GM13976 (cell line): Measurements from ENCODE around the gene PRSS53.

Source experiments
- DNase-seq: peaks from one replicate; pipeline ENCODE4 v3.0.0; 2012; ENCODE audit warnings: low spot score
- CTCF ChIP-seq: IDR thresholded peaks from 2 replicates; pipeline ENCODE4 v1.5.1; 2012; ENCODE audit warnings: borderline replicate concordance, mild to moderate bottlenecking; ENCODE audit not compliant: insufficient read depth; ENCODE audit errors: extremely low read depth, missing control alignments, control extremely low read depth
- in situ Hi-C: fragments of 300-500 bp; cut with MboI; formaldehyde crosslinking; loops from one replicate; pipeline ENCODE4 v1.12.0; 2022; ENCODE audit warnings: low sequenced_read_pairs, mixed read lengths, inconsistent platforms; ENCODE audit not compliant: unreplicated experiment

PRSS53 gene

GRCh38 chr16:31073970-31074813 lies 14.6 kb downstream of the PRSS53 start, which contains the start of the genes ZNF646 and ZNF668:
Gene ZNF646 (plus strand): TSS chr16:31074422. CDS start chr16:31076325, 1,903 bp downstream.
Gene ZNF668 (minus strand): TSS chr16:31074240. CDS start chr16:31064459, 9,781 bp downstream.
- in situ Hi-C loops: no loop called here
- TF ChIP-seq CTCF: no peak
- DNase-seq: peak; percentile 95

DNA sequence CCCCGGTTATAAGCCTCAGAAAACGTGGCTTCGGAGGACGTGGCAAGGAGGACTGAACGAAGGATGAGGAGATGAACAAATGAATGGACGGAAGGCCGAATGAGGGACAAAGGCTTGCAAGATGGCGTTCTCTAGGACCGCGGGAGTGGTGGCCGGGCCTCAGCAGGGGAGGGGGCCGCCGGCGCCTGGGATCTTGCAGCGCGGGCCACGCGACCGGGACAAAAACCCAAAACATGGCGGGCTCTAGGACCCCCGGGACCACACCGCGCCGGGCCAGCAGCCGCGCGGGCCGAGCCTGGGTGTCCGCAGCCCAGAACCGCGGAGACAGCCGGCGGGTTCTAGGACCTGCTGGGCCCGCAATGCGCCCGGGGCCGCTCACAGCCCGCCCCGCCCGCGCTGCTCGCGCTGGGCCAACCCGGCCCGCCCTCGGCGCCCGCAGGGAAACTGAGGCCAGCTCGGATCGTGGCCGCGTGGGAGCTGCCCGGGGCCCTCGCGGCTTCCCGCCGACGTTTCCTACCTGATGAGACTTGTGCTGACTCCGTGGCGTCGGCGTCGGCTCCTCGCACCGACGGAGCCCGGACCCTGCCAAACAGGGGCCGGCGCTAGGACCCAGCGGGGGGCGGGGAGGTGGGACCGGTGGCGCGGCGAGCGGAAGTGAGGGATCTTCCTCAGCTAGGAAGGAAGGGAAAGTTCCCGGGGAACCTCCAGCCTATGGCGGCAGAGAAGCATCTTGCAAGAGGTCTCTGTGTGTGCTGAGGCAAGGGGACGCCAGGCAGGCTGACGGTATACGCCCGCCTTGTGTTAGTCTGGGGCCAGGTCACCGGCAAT lies 15.4 kb downstream of the PRSS53 start:
- peak; percentile 89 for DNase-seq
- TF ChIP-seq CTCF: no peak
- in situ Hi-C loops: no loop called here

DNA sequence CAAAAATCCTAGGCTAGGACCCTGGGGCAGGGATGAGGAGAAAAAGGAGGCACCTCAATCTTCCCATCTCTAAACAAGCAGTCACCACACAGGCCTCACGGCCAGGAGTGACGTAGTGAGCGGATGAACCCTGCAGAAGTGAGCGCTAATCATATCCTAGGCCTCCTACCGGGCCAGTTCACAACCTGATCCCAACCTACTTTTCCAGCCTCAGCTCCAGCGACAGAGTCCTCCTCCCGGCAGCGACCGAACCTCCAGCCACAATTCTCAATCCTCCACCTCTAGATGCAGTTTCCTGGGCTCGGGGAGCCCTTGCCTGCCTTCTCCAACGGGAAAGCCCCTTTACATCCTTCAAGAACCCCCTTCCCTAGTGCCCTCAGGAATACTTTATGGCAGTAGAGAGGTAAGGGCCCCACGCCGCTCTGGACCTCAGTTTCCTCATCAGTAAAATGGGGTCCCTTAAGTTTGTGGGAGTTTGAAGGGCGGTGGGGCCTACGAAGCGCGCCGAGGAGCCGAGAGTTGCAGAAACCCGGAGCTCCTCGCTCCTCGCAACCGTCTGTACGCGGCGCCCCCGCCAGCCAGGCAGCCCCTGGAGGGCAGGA lies 16.1 kb downstream of the PRSS53 start:
- no peak for TF ChIP-seq CTCF
- in situ Hi-C loops: no loop called here
- DNase-seq: no peak

DNA sequence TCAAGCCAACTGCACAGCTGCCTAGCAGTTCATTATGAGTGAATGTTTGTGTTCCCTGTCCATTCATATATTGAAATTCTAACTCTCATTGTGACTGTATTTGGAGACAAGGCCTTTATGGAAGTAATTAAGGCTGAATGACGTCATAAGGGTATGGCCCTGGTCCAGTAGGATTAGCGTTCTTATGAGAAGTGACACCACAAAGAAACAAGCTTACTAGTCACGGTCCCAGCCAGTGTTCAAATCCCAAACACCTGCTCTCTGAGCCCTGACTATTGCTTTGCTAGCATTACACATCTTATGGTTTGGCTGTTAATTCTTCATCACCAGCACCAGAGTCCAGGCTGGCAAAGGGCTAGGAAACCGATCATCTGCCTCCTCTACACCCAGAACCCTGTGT lies 16.9 kb downstream of the PRSS53 start:
- TF ChIP-seq CTCF: no peak
- DNase-seq: no peak
- in situ Hi-C loops: no loop called here

DNA sequence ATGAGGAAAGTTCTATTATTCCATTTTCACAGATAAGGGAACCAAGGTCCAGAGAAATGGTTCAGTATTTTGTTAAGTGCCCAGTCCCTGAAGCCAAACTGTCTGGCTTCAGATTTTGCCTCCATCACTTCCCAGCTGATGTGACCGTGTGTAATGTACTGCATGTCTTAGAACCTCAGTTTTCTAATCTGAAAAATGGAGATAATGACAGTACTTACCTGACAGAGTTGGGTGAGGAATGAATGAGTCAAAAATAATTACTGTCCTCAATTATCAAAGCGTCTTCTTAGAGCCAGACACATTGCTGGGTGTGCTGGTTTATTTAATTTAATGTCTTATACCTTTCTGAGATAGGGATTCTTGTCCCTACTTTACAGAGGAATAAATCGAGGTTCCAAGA lies 21.4 kb downstream of the PRSS53 start:
- in situ Hi-C loops: no loop called here
- DNase-seq: no peak
- TF ChIP-seq CTCF: no peak

GRCh38 chr16:31064882-31065461 lies 23.8 kb downstream of the PRSS53 start:
- no peak for DNase-seq
- in situ Hi-C loops: no loop called here
- no peak for TF ChIP-seq CTCF
